Measurements from ENCODE around the gene ELMO3.
A peak's percentile ranks its signal among the peaks of the same experiment; 100 is the strongest.

Gene ELMO3

DNA sequence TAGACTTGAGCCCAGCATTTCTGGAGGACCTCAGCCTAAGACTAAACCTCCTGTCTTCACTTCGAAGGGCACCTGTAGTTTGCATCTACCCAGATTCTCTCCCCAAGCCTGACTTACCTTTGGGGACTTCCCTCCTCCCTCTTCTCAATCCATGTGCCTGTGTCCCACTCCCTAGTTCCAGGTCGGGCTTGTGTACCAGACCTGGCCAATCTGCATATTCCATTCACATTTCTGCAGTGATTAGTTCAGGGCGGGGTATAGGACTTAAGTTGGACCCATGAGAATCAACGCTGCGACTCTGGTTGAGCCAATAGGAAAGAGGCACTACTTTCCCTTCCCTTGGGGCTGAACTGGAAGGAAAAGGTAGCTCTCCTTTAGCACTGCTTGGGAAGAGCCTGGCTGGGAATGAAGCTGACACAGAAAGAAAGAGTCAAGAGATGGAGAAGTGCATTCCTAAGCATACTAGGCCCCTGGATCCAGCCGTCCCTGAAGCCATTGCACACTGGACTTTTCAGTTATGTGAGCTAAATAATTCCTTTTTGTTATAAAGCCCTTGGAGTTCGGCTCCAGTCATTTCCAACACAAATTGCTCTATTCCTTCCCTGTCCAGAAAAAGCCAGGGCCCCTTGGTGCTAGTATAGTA is 41.7 kb upstream of the ELMO3 start:
- Histone ChIP-seq H3K27me3 (ENCODE audit: insufficient read depth, low read length) (peaks cover 100% of the 10 kb centered on the region), H3K9me3 (ENCODE audit: insufficient read depth, low read depth, low read length) (0 out of 2 replicates have a peak, but pooled peaks cover under 1% of the 10 kb centered on the region), H3K27ac (ENCODE audit: low read length) (no peak overlapping the region), H3K9ac (ENCODE audit: low read depth, low read length) (no peak overlapping the region), H3K4me1 (ENCODE audit: insufficient read depth, low read length) (no peaks in the 10 kb centered on the region), H3K4me3 (ENCODE audit: low read length) (no peak overlapping the region), H3K36me3 (ENCODE audit: insufficient read depth, low read depth, low read length) (no peaks in the 10 kb centered on the region)

GRCh38 chr16:67157892-67158635 is 40.9 kb upstream of the ELMO3 start:
- no peak overlapping the region for H3K27ac ChIP-seq (ENCODE audit: low read length)
- H3K9ac ChIP-seq (ENCODE audit: low read depth, low read length) = no peak overlapping the region
- H3K4me3 ChIP-seq (ENCODE audit: low read length) = no peak overlapping the region

DNA sequence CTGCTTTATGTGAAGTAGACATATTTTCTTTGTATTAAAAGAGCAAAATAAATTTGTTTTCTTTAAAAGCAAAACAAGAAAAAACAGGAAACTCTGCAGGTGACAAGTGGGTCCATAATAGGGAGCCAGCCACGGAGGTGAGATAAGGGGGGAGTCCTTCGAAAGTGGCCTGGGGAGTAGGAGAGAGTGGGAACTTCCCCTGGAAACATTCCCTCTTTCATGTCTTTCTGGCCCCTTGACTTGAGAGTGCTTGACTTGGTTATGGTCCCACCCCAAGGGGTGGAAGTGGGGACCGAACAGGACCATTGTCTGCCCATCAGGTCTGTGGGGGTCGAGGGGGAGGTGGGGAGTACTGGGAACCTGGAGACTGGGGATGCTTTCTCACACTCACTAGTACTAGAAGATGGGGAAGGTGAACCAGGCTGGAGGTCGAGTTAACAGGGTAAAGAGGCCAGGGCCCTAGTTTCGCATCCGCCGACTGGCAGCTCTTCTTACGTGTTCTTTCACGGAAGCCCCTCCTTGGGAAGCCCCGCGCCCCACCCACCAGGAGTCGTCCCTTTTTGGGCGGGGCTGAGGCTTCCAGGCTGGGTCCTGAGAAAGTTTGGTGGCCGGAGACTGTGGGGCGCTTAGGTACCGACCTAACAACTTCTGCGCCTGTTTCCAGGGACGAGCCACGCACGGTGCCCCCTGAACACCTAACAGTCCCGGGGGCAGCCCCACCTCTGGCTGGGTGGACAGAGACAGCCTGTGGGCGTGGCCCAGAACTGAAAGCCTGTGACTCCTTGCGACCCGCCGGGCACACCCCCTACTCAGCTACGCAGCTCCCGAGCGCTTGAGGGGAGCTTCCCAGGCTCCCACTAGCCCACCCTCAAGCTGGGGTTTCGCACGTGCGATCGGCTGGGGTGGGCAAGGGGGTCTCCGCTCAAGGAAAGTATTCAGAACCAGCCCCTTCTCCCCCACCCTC is 40.0 kb upstream of the ELMO3 start:
- H3K27ac ChIP-seq (ENCODE audit: low read length) = no peak overlapping the region
- H3K27me3 ChIP-seq (ENCODE audit: insufficient read depth, low read length) = peaks cover 100% of the 10 kb centered on the region
- no peak overlapping the region for H3K9ac ChIP-seq (ENCODE audit: low read depth, low read length)
- H3K36me3 ChIP-seq (ENCODE audit: insufficient read depth, low read depth, low read length) = no peaks in the 10 kb centered on the region
- no peaks in the 10 kb centered on the region for H3K4me1 ChIP-seq (ENCODE audit: insufficient read depth, low read length)
- H3K4me3 ChIP-seq (ENCODE audit: low read length) = peak overlapping the region; percentile 51
- peaks cover 5% of the 10 kb centered on the region; the same call in 1 of the 2 replicates for H3K9me3 ChIP-seq (ENCODE audit: insufficient read depth, low read depth, low read length)

More at GRCh38 chr16:67157892-67158635, 40.9 kb upstream of the ELMO3 start:
- Histone ChIP-seq H3K36me3 (ENCODE audit: insufficient read depth, low read depth, low read length) (no peaks in the 10 kb centered on the region), H3K27me3 (ENCODE audit: insufficient read depth, low read length) (peaks cover 100% of the 10 kb centered on the region), H3K9me3 (ENCODE audit: insufficient read depth, low read depth, low read length) (peaks cover 5% of the 10 kb centered on the region; the same call in 1 of the 2 replicates), H3K4me1 (ENCODE audit: insufficient read depth, low read length) (no peaks in the 10 kb centered on the region)

GRCh38 chr16:67161595-67162058 is 37.3 kb upstream of the ELMO3 start:
- no peaks in the 10 kb centered on the region for H3K4me1 ChIP-seq (ENCODE audit: insufficient read depth, low read length)
- peaks cover 100% of the 10 kb centered on the region for H3K27me3 ChIP-seq (ENCODE audit: insufficient read depth, low read length)
- peaks cover 10% of the 10 kb centered on the region for H3K9me3 ChIP-seq (ENCODE audit: insufficient read depth, low read depth, low read length)
- H3K9ac ChIP-seq (ENCODE audit: low read depth, low read length) = no peak overlapping the region
- H3K36me3 ChIP-seq (ENCODE audit: insufficient read depth, low read depth, low read length) = no peaks in the 10 kb centered on the region
- no peak overlapping the region for H3K27ac ChIP-seq (ENCODE audit: low read length)
- no peak overlapping the region for H3K4me3 ChIP-seq (ENCODE audit: low read length)

GRCh38 chr16:67162506-67163163 is 36.3 kb upstream of the ELMO3 start:
- peaks cover 100% of the 10 kb centered on the region for H3K27me3 ChIP-seq (ENCODE audit: insufficient read depth, low read length)
- H3K9ac ChIP-seq (ENCODE audit: low read depth, low read length) = no peak overlapping the region
- H3K4me3 ChIP-seq (ENCODE audit: low read length) = peak overlapping the region; percentile 42; the same call in 1 of the 2 replicates
- no peaks in the 10 kb centered on the region for H3K36me3 ChIP-seq (ENCODE audit: insufficient read depth, low read depth, low read length)
- no peaks in the 10 kb centered on the region for H3K4me1 ChIP-seq (ENCODE audit: insufficient read depth, low read length)
- no peak overlapping the region for H3K27ac ChIP-seq (ENCODE audit: low read length)
- H3K9me3 ChIP-seq (ENCODE audit: insufficient read depth, low read depth, low read length) = peaks cover 10% of the 10 kb centered on the region

DNA sequence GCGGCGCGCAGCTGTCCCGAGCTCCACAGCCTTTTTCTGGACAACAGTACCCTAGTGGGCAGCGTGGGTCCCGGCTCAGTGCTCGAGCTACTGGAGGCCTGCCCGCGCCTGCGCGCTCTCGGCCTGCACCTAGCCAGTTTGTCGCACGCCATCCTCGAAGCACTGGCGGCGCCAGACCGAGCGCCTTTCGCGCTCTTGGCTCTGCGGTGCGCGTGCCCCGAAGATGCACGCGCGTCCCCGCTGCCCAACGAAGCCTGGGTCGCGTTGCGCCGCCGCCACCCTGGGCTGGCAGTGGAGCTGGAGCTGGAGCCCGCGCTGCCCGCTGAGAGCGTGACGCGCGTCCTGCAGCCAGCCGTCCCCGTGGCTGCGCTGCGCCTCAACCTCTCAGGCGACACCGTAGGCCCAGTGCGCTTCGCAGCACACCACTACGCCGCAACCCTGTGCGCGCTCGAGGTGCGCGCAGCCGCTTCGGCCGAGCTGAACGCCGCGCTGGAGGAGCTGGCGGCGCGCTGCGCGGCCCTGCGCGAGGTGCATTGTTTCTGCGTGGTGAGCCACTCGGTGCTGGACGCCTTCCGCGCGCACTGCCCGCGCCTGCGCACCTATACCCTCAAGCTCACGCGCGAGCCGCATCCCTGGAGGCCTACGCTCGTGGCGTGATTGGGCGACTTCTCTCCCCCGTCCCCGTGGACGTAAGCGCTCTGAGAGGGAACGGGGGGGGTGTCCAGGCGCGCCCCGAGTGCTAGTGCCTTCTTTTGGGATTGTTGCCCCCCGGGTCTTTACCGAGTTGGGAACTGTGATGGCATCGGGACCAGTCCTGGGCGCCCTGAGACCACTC is 35.5 kb upstream of the ELMO3 start:
- no peak overlapping the region for H3K27ac ChIP-seq (ENCODE audit: low read length)
- H3K27me3 ChIP-seq (ENCODE audit: insufficient read depth, low read length) = peaks cover 100% of the 10 kb centered on the region
- no peaks in the 10 kb centered on the region for H3K36me3 ChIP-seq (ENCODE audit: insufficient read depth, low read depth, low read length)
- peak overlapping the region; percentile 42; the same call in 1 of the 2 replicates for H3K4me3 ChIP-seq (ENCODE audit: low read length)
- no peaks in the 10 kb centered on the region for H3K4me1 ChIP-seq (ENCODE audit: insufficient read depth, low read length)
- H3K9ac ChIP-seq (ENCODE audit: low read depth, low read length) = no peak overlapping the region
- peaks cover 10% of the 10 kb centered on the region for H3K9me3 ChIP-seq (ENCODE audit: insufficient read depth, low read depth, low read length)

GRCh38 chr16:67163999-67164558 is 34.9 kb upstream of the ELMO3 start:
- Histone ChIP-seq H3K27ac (ENCODE audit: low read length) (no peak overlapping the region), H3K9ac (ENCODE audit: low read depth, low read length) (no peak overlapping the region), H3K4me3 (ENCODE audit: low read length) (peak overlapping the region; percentile 42; the same call in 1 of the 2 replicates)

GRCh38 chr16:67164599-67165061 is 34.3 kb upstream of the ELMO3 start, which contains the start of gene HSF4:
TSS of gene HSF4 (plus strand) at chr16:67164745. CDS start at chr16:67164812, 67 bp downstream.
- H3K9ac ChIP-seq (ENCODE audit: low read depth, low read length) = no peak within 1 kb of the TSS
- H3K27me3 ChIP-seq (ENCODE audit: insufficient read depth, low read length) = peaks cover 100% of the 10 kb centered on the region
- no peaks in the 10 kb centered on the region for H3K36me3 ChIP-seq (ENCODE audit: insufficient read depth, low read depth, low read length)
- peaks cover 10% of the 10 kb centered on the region for H3K9me3 ChIP-seq (ENCODE audit: insufficient read depth, low read depth, low read length)
- peak within 1 kb of the TSS; percentile 42; the same call in 1 of the 2 replicates for H3K4me3 ChIP-seq (ENCODE audit: low read length)
- no peaks in the 10 kb centered on the region for H3K4me1 ChIP-seq (ENCODE audit: insufficient read depth, low read length)
- H3K27ac ChIP-seq (ENCODE audit: low read length) = no peak within 1 kb of the TSS

More at GRCh38 chr16:67163999-67164558, 34.9 kb upstream of the ELMO3 start:
- Histone ChIP-seq H3K9me3 (ENCODE audit: insufficient read depth, low read depth, low read length) (peaks cover 10% of the 10 kb centered on the region), H3K27me3 (ENCODE audit: insufficient read depth, low read length) (peaks cover 100% of the 10 kb centered on the region), H3K36me3 (ENCODE audit: insufficient read depth, low read depth, low read length) (no peaks in the 10 kb centered on the region), H3K4me1 (ENCODE audit: insufficient read depth, low read length) (no peaks in the 10 kb centered on the region)

GRCh38 chr16:67165121-67166078 is 33.5 kb upstream of the ELMO3 start:
- no peak overlapping the region for H3K9ac ChIP-seq (ENCODE audit: low read depth, low read length)
- H3K4me1 ChIP-seq (ENCODE audit: insufficient read depth, low read length) = no peaks in the 10 kb centered on the region
- peaks cover 10% of the 10 kb centered on the region for H3K9me3 ChIP-seq (ENCODE audit: insufficient read depth, low read depth, low read length)
- H3K36me3 ChIP-seq (ENCODE audit: insufficient read depth, low read depth, low read length) = no peaks in the 10 kb centered on the region
- no peak overlapping the region for H3K27ac ChIP-seq (ENCODE audit: low read length)
- peak overlapping the region; percentile 42; the same call in 1 of the 2 replicates for H3K4me3 ChIP-seq (ENCODE audit: low read length)
- peaks cover 99% of the 10 kb centered on the region for H3K27me3 ChIP-seq (ENCODE audit: insufficient read depth, low read length)

Data from iPS-20b (cell line).